GM12891 (cell line): ENCODE data around the gene DNAJC12.

ENCODE experiments used
- POLR2A ChIP-seq: IDR thresholded peaks from 2 replicates; pipeline ENCODE4 v1.6.1; 2011; ENCODE audit warnings: low read depth, low read length, control low read depth
- POLR2AphosphoS5 ChIP-seq: IDR thresholded peaks from 2 replicates; pipeline ENCODE4 v1.6.1; 2011; ENCODE audit warnings: low read depth, low read length, control low read depth
- SPI1 ChIP-seq: IDR thresholded peaks from 2 replicates; pipeline ENCODE4 v1.6.1; 2011; ENCODE audit warnings: low read depth, low read length, control low read depth
- TAF1 ChIP-seq: IDR thresholded peaks from 2 replicates; pipeline ENCODE4 v1.6.1; 2011; ENCODE audit warnings: low read depth, low read length, control low read depth

GRCh38 chr10:67827811-67828210 lies 10.2 kb downstream of the DNAJC12 start:
- TF ChIP-seq POLR2AphosphoS5 (no peak), POLR2A (no peak), TAF1 (no peak), SPI1 (no peak)
